GM19351 (cell line): ENCODE data around the gene BARX2.

Experiments
- ATAC-seq: cut with Tn5 transposase; IDR thresholded peaks from one replicate; pipeline ENCODE4 v1.9.1; 2021; ENCODE audit warnings: mild to moderate bottlenecking, moderate library complexity; ENCODE audit not compliant: unreplicated experiment

The BARX2 gene

GRCh38 chr11:129396454-129396853 is 20.8 kb downstream of the BARX2 start:
- ATAC-seq = no peak

GRCh38 chr11:129402206-129403171 is 26.8 kb downstream of the BARX2 start:
- no peak for ATAC-seq

- ATAC-seq = no peak
These were observed 29.1 kb downstream of the BARX2 start for GRCh38 chr11:129404731-129405130.

- no peak for ATAC-seq
These were observed 33.3 kb downstream of the BARX2 start for GRCh38 chr11:129408865-129409444.

GRCh38 chr11:129410395-129410960 is 34.8 kb downstream of the BARX2 start:
- ATAC-seq = no peak

GRCh38 chr11:129412494-129412893 is 36.8 kb downstream of the BARX2 start:
- no peak for ATAC-seq

GRCh38 chr11:129414144-129414872 is 38.7 kb downstream of the BARX2 start:
- no peak for ATAC-seq

GRCh38 chr11:129416080-129416820 is 40.6 kb downstream of the BARX2 start:
- ATAC-seq = no peak

GRCh38 chr11:129417458-129417857 is 41.8 kb downstream of the BARX2 start:
- no peak for ATAC-seq

- ATAC-seq = peak; percentile 87
These were observed 42.4 kb downstream of the BARX2 start for GRCh38 chr11:129418039-129418438.

GRCh38 chr11:129419386-129419785 is 43.7 kb downstream of the BARX2 start:
- no peak for ATAC-seq

GRCh38 chr11:129423426-129423825 is 47.8 kb downstream of the BARX2 start:
- no peak for ATAC-seq

GRCh38 chr11:129425214-129425613 is 49.6 kb downstream of the BARX2 start:
- no peak for ATAC-seq

GRCh38 chr11:129426038-129426437 is 50.4 kb downstream of the BARX2 start:
- ATAC-seq = no peak

- ATAC-seq = no peak
These were observed 51.1 kb downstream of the BARX2 start for GRCh38 chr11:129426776-129427175.

- no peak for ATAC-seq
These were observed 51.7 kb downstream of the BARX2 start for GRCh38 chr11:129427376-129427775.

GRCh38 chr11:129427816-129428406 is 52.3 kb downstream of the BARX2 start:
- no peak for ATAC-seq

- ATAC-seq = no peak
These were observed 52.9 kb downstream of the BARX2 start for GRCh38 chr11:129428557-129428956.

GRCh38 chr11:129434641-129435498 is 59.2 kb downstream of the BARX2 start:
- no peak for ATAC-seq
